Body of pancreas (tissue), 4 donors: ENCODE measurements around the gene ATRN. TPM values are rescaled to one million over a fixed set of nuclear protein-coding genes. Genes with fewer than 3 reads are reported as not detected.

Experiments
- ATAC-seq: fragments of 150-250 bp; one replicate; pipeline ENCODE4 v1.9.1; 2016
- DNase-seq, 4 donors: peaks; one replicate each; pipeline ENCODE4 v3.0.0-alpha.2; 2019
- H3K27ac ChIP-seq, 4 donors: fragments of 200-600 bp; sonication (generic); 1 replicate in 3 of 4; 2 replicates in 1 of 4; pipeline versions ENCODE4 v1.5.1 to v1.6.1; 2016 to 2019; ENCODE audit warnings: mild to moderate bottlenecking in 1 of 4, mixed read lengths in 1 of 4, moderate library complexity in 1 of 4
- H3K27me3 ChIP-seq, 2 donors: fragments of 200-600 bp; sonication (generic); one replicate each; pipeline ENCODE4 v1.6.0; 2016; ENCODE audit warnings: mild to moderate bottlenecking in 1 of 2
- H3K36me3 ChIP-seq, 2 donors: fragments of 200-600 bp; sonication (generic); replicated peaks in 1 of 2; 2 replicates each; pipeline ENCODE4 v1.5.1; 2016; ENCODE audit warnings: low read depth in 2 of 2; ENCODE audit not compliant: insufficient read depth in 1 of 2
- H3K4me1 ChIP-seq: fragments of 200-600 bp; sonication (generic); one replicate; pipeline ENCODE4 v1.6.0; 2016
- H3K4me3 ChIP-seq, 2 donors: fragments of 200-600 bp; sonication (generic); 1 replicate in 1 of 2; 2 replicates in 1 of 2; pipeline ENCODE4 v1.5.1; 2016 to 2019
- H3K9me3 ChIP-seq, 3 donors: fragments of 200-600 bp; sonication (generic); 1 replicate in 2 of 3; 2 replicates in 1 of 3; pipeline ENCODE4 v1.5.1; 2016
- POLR2A ChIP-seq, 3 donors: fragments of 450-650 bp; IDR thresholded peaks; one replicate each; pipeline ENCODE4 v1.6.1; 2016; ENCODE audit warnings: antibody characterized with exemption in 3 of 3, mild to moderate bottlenecking in 2 of 3
- WGBS, 2 donors: methylation state at CpG; one replicate each; pipeline ENCODE4 v1.1.5; 2017; 5-methylcytosine and 5-hydroxymethylcytosine counted together
- intact Hi-C: fragments of 100-400 bp; cut with DNase I; formaldehyde crosslinking; loops from one replicate; pipeline ENCODE4 v1.15.1; 2023
- total RNA-seq, 2 donors: library from RNA; depleted of rRNA; stranded (reverse); fragments of >200 nt; gene quantifications; one replicate each; pipeline ENCODE4 v1.1.0, GENCODE V29; 2016
- TF ChIP-seq, protein P1 (sequence below), 7 experiments: fragments of 450-650 bp in 4 of 7; fragments of 200-600 bp in 3 of 7; sonication (generic) in 3 of 7; IDR thresholded peaks; one replicate each; pipeline ENCODE4 v1.5.1; 2016 to 2019; ENCODE audit warnings: antibody characterized with exemption in 7 of 7

Gene ATRN
- total RNA-seq, 2 donors from 2014 or later, result 17.6 to 18.8 TPM

DNA sequence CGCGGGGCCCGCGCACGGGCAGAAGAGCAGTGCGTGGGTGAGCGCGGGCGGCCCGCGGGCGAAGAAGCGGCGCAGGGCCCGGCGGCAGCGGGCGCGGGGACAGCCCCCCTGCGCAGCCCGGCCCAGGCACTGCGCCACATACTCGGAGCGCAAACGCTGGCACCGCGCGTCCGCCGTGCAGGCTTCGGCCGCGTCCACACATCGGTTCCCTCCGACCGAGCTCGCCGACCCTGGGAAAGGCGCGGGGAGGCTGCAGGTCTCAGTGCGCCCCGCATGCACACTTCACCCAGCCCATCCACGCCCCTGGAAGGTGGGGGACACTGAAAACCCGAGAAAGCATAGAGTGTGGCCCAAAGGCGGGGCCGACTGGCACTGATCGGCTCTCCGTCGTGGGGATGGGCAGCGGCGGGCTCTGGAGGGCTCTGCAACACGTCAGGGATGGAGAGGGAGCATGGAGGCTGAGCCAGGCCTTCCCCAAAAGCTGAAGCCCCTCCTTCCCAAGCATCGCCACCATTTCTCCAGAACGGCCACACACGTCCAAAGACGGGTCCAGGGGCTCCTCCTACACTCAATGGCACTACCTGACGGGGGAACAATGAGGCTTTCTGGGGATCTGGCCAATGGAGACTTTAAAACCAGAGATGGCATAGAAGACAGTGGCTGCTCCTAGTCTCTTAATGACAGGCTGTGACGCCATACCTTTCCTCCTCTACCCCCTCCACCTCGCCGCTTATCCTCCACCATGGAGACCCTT, 190.4 kb downstream of the ATRN start:
- intact Hi-C loops, result no loop called here
- Histone ChIP-seq H3K4me1 (peaks cover 10% of the 10 kb centered on the region), H3K27me3 (peaks cover 0 to 4% of the 10 kb centered on the region in 2 donors), H3K9me3 (no peaks in the 10 kb centered on the region), H3K36me3 (no peaks in the 10 kb centered on the region), H3K4me3 (no peak overlapping the region), H3K27ac (no peak overlapping the region)
- no peak for DNase-seq
- ATAC-seq, result no peak
- no peak for TF ChIP-seq POLR2A (IDR thresholded peaks at IDR 0.05)
- TF ChIP-seq, protein P1, sequence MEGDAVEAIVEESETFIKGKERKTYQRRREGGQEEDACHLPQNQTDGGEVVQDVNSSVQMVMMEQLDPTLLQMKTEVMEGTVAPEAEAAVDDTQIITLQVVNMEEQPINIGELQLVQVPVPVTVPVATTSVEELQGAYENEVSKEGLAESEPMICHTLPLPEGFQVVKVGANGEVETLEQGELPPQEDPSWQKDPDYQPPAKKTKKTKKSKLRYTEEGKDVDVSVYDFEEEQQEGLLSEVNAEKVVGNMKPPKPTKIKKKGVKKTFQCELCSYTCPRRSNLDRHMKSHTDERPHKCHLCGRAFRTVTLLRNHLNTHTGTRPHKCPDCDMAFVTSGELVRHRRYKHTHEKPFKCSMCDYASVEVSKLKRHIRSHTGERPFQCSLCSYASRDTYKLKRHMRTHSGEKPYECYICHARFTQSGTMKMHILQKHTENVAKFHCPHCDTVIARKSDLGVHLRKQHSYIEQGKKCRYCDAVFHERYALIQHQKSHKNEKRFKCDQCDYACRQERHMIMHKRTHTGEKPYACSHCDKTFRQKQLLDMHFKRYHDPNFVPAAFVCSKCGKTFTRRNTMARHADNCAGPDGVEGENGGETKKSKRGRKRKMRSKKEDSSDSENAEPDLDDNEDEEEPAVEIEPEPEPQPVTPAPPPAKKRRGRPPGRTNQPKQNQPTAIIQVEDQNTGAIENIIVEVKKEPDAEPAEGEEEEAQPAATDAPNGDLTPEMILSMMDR (IDR thresholded peaks at IDR 0.05), result no peak
- WGBS, 2 donors, result 11 to 63% methylated on average over 4 to 59 of the region's 60 CpGs

DNA sequence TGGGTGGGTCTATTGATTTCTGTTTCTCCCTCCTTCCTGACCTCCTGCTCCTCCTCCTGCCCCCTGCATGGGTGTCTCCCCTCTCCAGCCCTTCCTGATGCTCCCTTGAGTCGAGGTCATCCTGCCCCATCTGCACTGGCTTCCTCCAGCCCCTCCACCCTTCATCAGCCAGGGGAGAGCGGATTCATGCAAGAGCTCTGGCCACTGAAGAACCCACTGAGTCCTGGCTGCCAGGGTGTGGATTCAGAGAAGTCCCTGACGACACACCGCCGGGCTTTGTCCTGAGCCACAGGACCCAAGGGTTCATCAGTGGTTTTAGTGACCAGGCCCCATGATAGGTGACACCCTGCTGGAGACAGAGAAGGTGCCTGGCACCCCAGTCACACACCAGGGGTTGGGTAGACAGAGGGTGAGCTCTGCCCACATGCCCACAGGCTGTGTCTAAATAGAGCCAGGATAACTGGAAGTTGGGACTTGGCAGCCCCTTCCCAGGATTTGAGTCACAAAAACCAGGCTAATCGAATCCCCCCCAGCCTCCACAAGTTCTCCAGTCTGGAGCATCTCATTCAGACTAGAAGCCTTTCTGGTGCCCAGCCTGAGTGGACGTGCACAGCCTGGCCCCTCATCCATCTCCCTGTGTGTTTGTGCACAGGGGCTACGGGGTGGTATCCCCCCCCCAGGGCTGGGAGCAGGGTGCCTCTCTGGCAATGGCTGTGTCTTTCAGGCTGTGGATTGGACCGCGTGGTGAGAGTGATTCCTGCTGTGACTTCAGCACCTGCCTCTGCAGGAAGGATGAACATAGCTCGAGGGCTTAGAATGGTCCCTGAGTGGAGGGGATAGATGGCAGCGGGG, 191.2 kb downstream of the ATRN start:
- H3K4me1 ChIP-seq, result peaks cover 10% of the 10 kb centered on the region
- H3K9me3 ChIP-seq, result no peaks in the 10 kb centered on the region
- WGBS, 2 donors, result 43 to 56% methylated on average over 6 to 12 of the region's 12 CpGs
- no peak overlapping the region for H3K27ac ChIP-seq
- no peak overlapping the region for H3K4me3 ChIP-seq
- H3K27me3 ChIP-seq, result peaks cover 0 to 4% of the 10 kb centered on the region in 2 donors
- no peaks in the 10 kb centered on the region for H3K36me3 ChIP-seq
- ATAC-seq (no peak), DNase-seq (no peak)
- TF ChIP-seq, protein P1 (IDR thresholded peaks at IDR 0.05), result no peak
- no peak for TF ChIP-seq POLR2A (IDR thresholded peaks at IDR 0.05)
- intact Hi-C loops, result no loop called here

DNA sequence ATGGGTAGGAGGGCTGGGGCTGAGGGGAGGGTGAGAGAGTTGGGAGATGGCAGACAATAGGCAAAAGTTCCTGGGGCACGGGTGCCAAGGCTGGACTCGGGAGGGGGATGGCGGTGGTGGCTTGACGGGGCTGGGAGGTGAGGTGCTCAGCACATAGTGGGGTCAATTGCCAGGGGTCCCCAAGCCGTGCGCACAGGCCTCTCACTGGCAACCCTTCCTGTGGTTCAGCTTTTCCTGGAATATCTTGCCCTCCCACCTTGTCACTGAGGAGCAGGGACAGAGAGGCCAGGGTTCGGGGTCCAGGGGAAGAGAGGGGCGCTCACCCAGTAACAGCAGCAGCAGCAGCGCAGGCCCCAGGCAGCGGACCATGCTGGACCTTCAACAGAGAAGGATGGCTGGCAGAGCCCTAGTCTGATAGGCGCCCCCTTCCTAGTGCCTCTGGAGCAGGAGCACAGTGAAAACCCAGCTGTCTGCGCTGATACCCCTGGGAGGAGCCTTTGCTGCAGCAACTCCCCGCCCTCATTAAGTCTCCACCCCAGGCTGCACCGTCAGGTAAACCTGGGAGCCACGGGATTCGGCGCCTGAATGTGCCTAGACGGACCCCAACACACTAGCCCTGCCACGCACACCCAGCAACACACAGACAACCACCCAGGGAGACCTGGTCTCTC, 192.3 kb downstream of the ATRN start, which contains the start of gene GFRA4:
Gene GFRA4 (minus strand): TSS at position 369 of the 671 bp plus-strand sequence. CDS start 0 bp downstream, at position 369.
- ATAC-seq, result no peak
- Histone ChIP-seq H3K27me3 (peaks cover 0 to 4% of the 10 kb centered on the region in 2 donors), H3K9me3 (no peaks in the 10 kb centered on the region), H3K4me1 (peaks cover 10% of the 10 kb centered on the region), H3K27ac (no peak within 1 kb of the TSS), H3K36me3 (no peaks in the 10 kb centered on the region), H3K4me3 (no peak within 1 kb of the TSS)
- TF ChIP-seq, protein P1 (IDR thresholded peaks at IDR 0.05), result no peak
- TF ChIP-seq POLR2A (IDR thresholded peaks at IDR 0.05), result no peak
- intact Hi-C loops, result no loop called here
- DNase-seq, result no peak
- 62 to 65% methylated on average over 13 to 19 of the region's 19 CpGs for WGBS, 2 donors

DNA sequence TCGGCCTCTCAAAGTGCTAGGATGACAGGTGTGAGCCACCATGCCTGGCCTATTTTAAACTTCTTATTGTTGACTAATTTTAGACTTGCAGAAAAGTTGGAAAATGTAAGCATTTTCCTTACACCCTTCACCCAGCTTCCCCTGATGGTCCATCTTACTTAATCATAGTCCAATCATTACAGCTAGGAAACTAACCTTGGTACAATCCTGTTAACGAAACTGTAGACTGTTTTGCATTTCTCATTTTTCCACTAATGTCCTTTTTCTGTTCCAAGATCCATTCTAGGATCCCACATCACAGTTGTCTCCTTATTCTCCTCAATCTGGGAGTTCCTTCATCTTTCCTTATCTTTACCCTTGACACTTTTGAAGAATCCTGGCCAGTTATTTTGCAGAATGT, 193.0 kb downstream of the ATRN start:
- TF ChIP-seq POLR2A (IDR thresholded peaks at IDR 0.05), result no peak
- TF ChIP-seq, protein P1 (IDR thresholded peaks at IDR 0.05), result no peak
- 76 to 83% methylated on average over 2 of the region's 2 CpGs for WGBS, 2 donors

More for the DNA sequence above, 193.0 kb downstream of the ATRN start:
- ATAC-seq (no peak), DNase-seq (no peak)
- Histone ChIP-seq H3K4me1 (peaks cover 10% of the 10 kb centered on the region), H3K27me3 (peaks cover 0 to 4% of the 10 kb centered on the region in 2 donors), H3K36me3 (no peaks in the 10 kb centered on the region), H3K4me3 (no peak overlapping the region), H3K27ac (no peak overlapping the region), H3K9me3 (no peaks in the 10 kb centered on the region)
- intact Hi-C loops, result no loop called here
